Body of pancreas (tissue), 4 donors: ENCODE measurements around the gene CAMTA1.

ENCODE experiments used
- CTCF ChIP-seq, 7 experiments: fragments of 450-650 bp in 4 of 7; fragments of 200-600 bp in 3 of 7; sonication (generic) in 3 of 7; IDR thresholded peaks; one replicate each; pipeline ENCODE4 v1.5.1; 2016 to 2019; ENCODE audit warnings: antibody characterized with exemption in 7 of 7
- POLR2A ChIP-seq, 3 donors: fragments of 450-650 bp; IDR thresholded peaks; one replicate each; pipeline ENCODE4 v1.6.1; 2016; ENCODE audit warnings: antibody characterized with exemption in 3 of 3, mild to moderate bottlenecking in 2 of 3

- TF ChIP-seq POLR2A (IDR thresholded peaks at IDR 0.05), result no peak
- no peak for TF ChIP-seq CTCF (IDR thresholded peaks at IDR 0.05)
Measured at GRCh38 chr1:7680955-7681268, 895.7 kb downstream of the CAMTA1 start.
